Right lobe of liver (tissue), 6 donors: ENCODE results near the gene EXOSC9. TPM values are rescaled to one million over a fixed set of nuclear protein-coding genes. Genes with fewer than 3 reads are reported as not detected.

Experiments
- ATAC-seq, 4 donors: fragments of 200-7000 bp; cut with Tn5 transposase; one replicate each; pipeline ENCODE4 v1.9.1; 2020; ENCODE audit warnings: mild to moderate bottlenecking in 4 of 4, moderate library complexity in 4 of 4
- DNase-seq, 3 donors: peaks; one replicate each; pipeline ENCODE4 v3.0.0-alpha.2; 2020
- H3K27ac ChIP-seq, 3 donors: fragments of 200-600 bp; one replicate each; pipeline ENCODE4 v1.8.0; 2022
- H3K27me3 ChIP-seq, 2 donors: fragments of 200-600 bp; one replicate each; pipeline ENCODE4 v1.8.0; 2022
- H3K36me3 ChIP-seq, 4 donors: fragments of 200-600 bp; sonication (generic) in 1 of 4; one replicate each; pipeline versions ENCODE4 v1.5.1 to v1.8.0; 2017 to 2022; ENCODE audit warnings: control low read depth in 1 of 4
- H3K4me1 ChIP-seq, 4 donors: fragments of 200-600 bp; sonication (generic) in 1 of 4; one replicate each; pipeline versions ENCODE4 v1.5.1 to v1.8.0; 2017 to 2022; ENCODE audit warnings: control low read depth in 1 of 4
- H3K4me3 ChIP-seq, 3 donors: fragments of 200-600 bp; one replicate each; pipeline ENCODE4 v1.8.0; 2022
- H3K9me3 ChIP-seq, 4 donors: fragments of 200-600 bp; sonication (generic) in 1 of 4; one replicate each; pipeline versions ENCODE4 v1.5.1 to v1.8.0; 2017 to 2022; ENCODE audit warnings: control low read depth in 1 of 4
- CTCF ChIP-seq, 4 donors: fragments of 200-600 bp in 3 of 4; fragments of 450-650 bp in 1 of 4; IDR thresholded peaks; one replicate each; pipeline versions ENCODE4 v1.5.1 to v1.8.0; 2016 to 2022; ENCODE audit warnings: antibody characterized with exemption in 4 of 4, mild to moderate bottlenecking in 2 of 4
- POLR2A ChIP-seq: fragments of 450-650 bp; IDR thresholded peaks from one replicate; pipeline ENCODE4 v1.6.1; 2017; ENCODE audit warnings: antibody characterized with exemption, mild to moderate bottlenecking
- WGBS: methylation state at CpG from one replicate; pipeline ENCODE4 v1.1.6; 2018; ENCODE audit warnings: low coverage, low lambda C conversion rate; ENCODE audit not compliant: insufficient coverage; ENCODE audit errors: missing lambda C conversion rate; 5-methylcytosine and 5-hydroxymethylcytosine counted together
- intact Hi-C, 2 donors: fragments of 100-400 bp; cut with DNase I; formaldehyde crosslinking; loops; one replicate each; pipeline versions ENCODE4 v1.11.2 to v1.14.1; 2022
- total RNA-seq, 6 experiments: library from RNA; depleted of rRNA in 2 of 6; stranded (reverse); fragments of >200 nt in 2 of 6; fragmentation: NEBNext Ultra II Directional in 3 of 6; extraction: Animal tissue kit (Norgen Biotek cat#: 25700) in 3 of 6; gene quantifications; one replicate each; pipeline versions ENCODE4 v1.1.0 to v1.2.4, GENCODE V29; 2016 to 2023
- donor health status: DM: no; HTN: yes; CAD: no.
- donor health status: DM: no; HTN: no; CAD: no.
- donor health status: DM: no; HTN: no; CAD: no.
- donor health status: DM: no; HTN: yes; CAD: no.
- donor health status: DM: no; HTN: yes; CAD: no.

Gene EXOSC9
- total RNA-seq, 6 experiments from 2014 or later = 3.6 to 12.5 (median 6.5) TPM

- no peaks in the 10 kb centered on the region for H3K27me3 ChIP-seq
- H3K27ac ChIP-seq = no peak overlapping the region
- ATAC-seq (no peak), DNase-seq (no peak)
- intact Hi-C loops = no loop called here
- WGBS = 100% methylated on average over 1 of the region's 1 CpG
- no peak for TF ChIP-seq POLR2A
- no peak for TF ChIP-seq CTCF (IDR thresholded peaks at IDR 0.05)
- H3K4me3 ChIP-seq = no peak overlapping the region
- no peaks in the 10 kb centered on the region for H3K9me3 ChIP-seq
- H3K4me1 ChIP-seq = no peaks in the 10 kb centered on the region
- peaks cover 0 to 6% (median 0%) of the 10 kb centered on the region in 4 donors for H3K36me3 ChIP-seq
Observed at GRCh38 chr4:121822047-121822446, 20.9 kb downstream of the EXOSC9 start.

GRCh38 chr4:121822796-121823504 lies 21.8 kb downstream of the EXOSC9 start:
- ATAC-seq = peak in 2 of 4 donors; percentile 3 to 9
- WGBS = 5% methylated on average over 28 of the region's 30 CpGs

GRCh38 chr4:121823505-121824170 lies 22.5 kb downstream of the EXOSC9 start, which contains the start of gene CCNA2:
Gene CCNA2 (minus strand): TSS chr4:121823883. CDS start chr4:121823628, 255 bp downstream.
- no peaks in the 10 kb centered on the region for H3K36me3 ChIP-seq
- H3K9me3 ChIP-seq = no peaks in the 10 kb centered on the region
- 1% methylated on average over 20 of the region's 63 CpGs for WGBS
- ATAC-seq (peak; percentile 100), DNase-seq (peak; percentile 95 to 98 (median 97))
- H3K27ac ChIP-seq = peak within 1 kb of the TSS; percentile 44 to 59 (median 54)
- no peaks in the 10 kb centered on the region for H3K27me3 ChIP-seq
- H3K4me3 ChIP-seq = peak within 1 kb of the TSS; percentile 56 to 59 (median 58)
- no peaks in the 10 kb centered on the region for H3K4me1 ChIP-seq
- intact Hi-C loops = no loop called here
- no peak for TF ChIP-seq CTCF (IDR thresholded peaks at IDR 0.05)
- peak; percentile 63 for TF ChIP-seq POLR2A

More at GRCh38 chr4:121822796-121823504, 21.8 kb downstream of the EXOSC9 start:
- Histone ChIP-seq H3K4me3 (peak overlapping the region; percentile 56 to 59 (median 58)), H3K27ac (no peak overlapping the region), H3K27me3 (no peaks in the 10 kb centered on the region), H3K4me1 (no peaks in the 10 kb centered on the region), H3K36me3 (no peaks in the 10 kb centered on the region), H3K9me3 (no peaks in the 10 kb centered on the region)
- intact Hi-C loops = no loop called here
- TF ChIP-seq CTCF (IDR thresholded peaks at IDR 0.05) (no peak), POLR2A (no peak)
- DNase-seq = peak in 2 of 3 donors; percentile 60

- ATAC-seq (no peak), DNase-seq (no peak)
- intact Hi-C loops = no loop called here
- Histone ChIP-seq H3K9me3 (no peaks in the 10 kb centered on the region), H3K27ac (peak overlapping the region; percentile 44 to 59 (median 54)), H3K4me1 (no peaks in the 10 kb centered on the region), H3K27me3 (no peaks in the 10 kb centered on the region), H3K4me3 (peak overlapping the region; percentile 56 to 59 (median 58)), H3K36me3 (no peaks in the 10 kb centered on the region)
- WGBS = 5% methylated on average over 8 of the region's 8 CpGs
- TF ChIP-seq CTCF (IDR thresholded peaks at IDR 0.05) (no peak), POLR2A (no peak)
Observed at GRCh38 chr4:121824171-121824527, 23.0 kb downstream of the EXOSC9 start.
